ENCODE data around the gene RHPN2. TPM values are rescaled to one million over a fixed set of nuclear protein-coding genes. Genes with fewer than 3 reads are reported as not detected.
A peak's percentile ranks its signal among the peaks of the same experiment; 100 is the strongest.

Gene RHPN2
- total and polyA plus RNA-seq, 2 experiments from 2014 or later, result 15.7 to 29.6 TPM

DNA sequence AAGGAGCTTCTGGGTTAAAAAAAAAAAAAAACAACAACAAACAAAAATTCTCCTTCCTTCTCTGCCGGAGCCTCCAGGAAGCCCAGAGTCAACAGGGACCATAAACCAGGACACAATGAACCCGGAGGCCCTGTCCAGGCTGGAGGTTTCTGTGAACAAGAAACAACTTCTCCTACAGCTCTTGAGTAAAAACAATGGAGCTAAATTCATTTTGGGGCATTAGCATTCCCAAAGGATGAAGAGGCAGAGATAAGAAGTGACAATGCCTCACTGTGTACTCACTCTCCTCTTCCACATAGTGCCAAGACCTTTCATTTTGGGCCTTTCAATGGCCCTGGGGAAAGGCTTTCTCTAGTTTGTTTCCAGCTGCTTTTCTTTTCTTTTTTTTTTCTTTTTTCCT lies 9.0 kb downstream of the RHPN2 start:
- H3K36me3 Mint-ChIP-seq (ENCODE audit: low read depth), result peaks cover 16% of the 10 kb centered on the region
- H3K27ac ChIP-seq (ENCODE audit: low read depth), result peak overlapping the region; percentile 14; the same call in 1 of the 2 replicates

DNA sequence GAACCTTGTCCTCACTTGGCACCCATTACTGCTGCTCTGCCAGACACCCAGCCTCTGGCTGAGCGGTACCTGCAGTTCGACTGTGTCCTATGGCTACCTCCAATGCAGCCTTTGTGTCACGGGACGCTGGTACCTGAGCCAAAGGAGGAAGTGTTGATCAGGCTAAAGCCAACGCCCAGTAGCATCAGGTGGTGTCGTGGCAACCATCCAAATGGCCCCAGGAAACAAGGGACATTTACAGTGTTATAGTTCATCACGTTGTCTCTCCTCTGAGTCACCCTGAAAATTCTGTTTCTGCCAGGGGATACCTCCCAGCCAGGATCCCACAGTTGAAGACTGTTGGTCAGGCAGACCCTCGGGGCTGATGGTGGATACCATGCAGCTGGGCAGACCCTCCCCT lies 10.1 kb downstream of the RHPN2 start:
- Histone ChIP-seq H3K27me3 (ENCODE audit: insufficient read depth) (no peaks in the 10 kb centered on the region), H3K4me2 (no peak overlapping the region), H4K20me1 (replicated peaks; ENCODE audit: insufficient read depth) (peaks cover 15% of the 10 kb centered on the region), H2AFZ (no peak overlapping the region), H3F3A (replicated peaks; ENCODE audit: low read depth) (no peaks in the 10 kb centered on the region), H3K79me2 (replicated peaks; ENCODE audit: insufficient read depth) (peaks cover 57% of the 10 kb centered on the region), H3K4me3 (no peak overlapping the region), H3K27ac (ENCODE audit: low read depth) (no peak overlapping the region), H3K4me1 (ENCODE audit: insufficient read depth) (peaks cover 2% of the 10 kb centered on the region; the same call in 1 of the 2 replicates), H3K9me2 (ENCODE audit: insufficient read depth) (no peaks in the 10 kb centered on the region), H3K36me3 (ENCODE audit: insufficient read depth) (no peaks in the 10 kb centered on the region)
- ATAC-seq, result no peak
- Mint-ChIP-seq H3K4me1 (peaks cover 7% of the 10 kb centered on the region; the same call in 2 of the 3 replicates), H3K4me3 (no peak overlapping the region), H3K27ac (no peak overlapping the region), H3K36me3 (ENCODE audit: low read depth) (peaks cover 16% of the 10 kb centered on the region), H3K9me3 (no peaks in the 10 kb centered on the region), H3K27me3 (ENCODE audit: insufficient read depth, low read depth, poor library complexity) (peaks cover 4% of the 10 kb centered on the region)
- DNase-seq (ENCODE audit: low spot score), result no peak
- TF ChIP-seq ZNF331 (CRISPR knock-in tag; IDR thresholded peaks at IDR 0.05; ENCODE audit: low read depth), result no peak
- TF ChIP-seq, protein P1, sequence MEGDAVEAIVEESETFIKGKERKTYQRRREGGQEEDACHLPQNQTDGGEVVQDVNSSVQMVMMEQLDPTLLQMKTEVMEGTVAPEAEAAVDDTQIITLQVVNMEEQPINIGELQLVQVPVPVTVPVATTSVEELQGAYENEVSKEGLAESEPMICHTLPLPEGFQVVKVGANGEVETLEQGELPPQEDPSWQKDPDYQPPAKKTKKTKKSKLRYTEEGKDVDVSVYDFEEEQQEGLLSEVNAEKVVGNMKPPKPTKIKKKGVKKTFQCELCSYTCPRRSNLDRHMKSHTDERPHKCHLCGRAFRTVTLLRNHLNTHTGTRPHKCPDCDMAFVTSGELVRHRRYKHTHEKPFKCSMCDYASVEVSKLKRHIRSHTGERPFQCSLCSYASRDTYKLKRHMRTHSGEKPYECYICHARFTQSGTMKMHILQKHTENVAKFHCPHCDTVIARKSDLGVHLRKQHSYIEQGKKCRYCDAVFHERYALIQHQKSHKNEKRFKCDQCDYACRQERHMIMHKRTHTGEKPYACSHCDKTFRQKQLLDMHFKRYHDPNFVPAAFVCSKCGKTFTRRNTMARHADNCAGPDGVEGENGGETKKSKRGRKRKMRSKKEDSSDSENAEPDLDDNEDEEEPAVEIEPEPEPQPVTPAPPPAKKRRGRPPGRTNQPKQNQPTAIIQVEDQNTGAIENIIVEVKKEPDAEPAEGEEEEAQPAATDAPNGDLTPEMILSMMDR (conservative IDR thresholded peaks at IDR 0.05; ENCODE audit: low read depth in 2 of 2), result no peak
- no peak for TF ChIP-seq ZNF114 (CRISPR knock-in tag; IDR thresholded peaks at IDR 0.05)
- no peak for TF ChIP-seq EZH2phosphoT487 (IDR thresholded peaks at IDR 0.05; ENCODE audit: unreplicated experiment)
- TF ChIP-seq STAT1 (IDR thresholded peaks at IDR 0.05; ENCODE audit: unreplicated experiment), result no peak
- TF ChIP-seq, protein P2, sequence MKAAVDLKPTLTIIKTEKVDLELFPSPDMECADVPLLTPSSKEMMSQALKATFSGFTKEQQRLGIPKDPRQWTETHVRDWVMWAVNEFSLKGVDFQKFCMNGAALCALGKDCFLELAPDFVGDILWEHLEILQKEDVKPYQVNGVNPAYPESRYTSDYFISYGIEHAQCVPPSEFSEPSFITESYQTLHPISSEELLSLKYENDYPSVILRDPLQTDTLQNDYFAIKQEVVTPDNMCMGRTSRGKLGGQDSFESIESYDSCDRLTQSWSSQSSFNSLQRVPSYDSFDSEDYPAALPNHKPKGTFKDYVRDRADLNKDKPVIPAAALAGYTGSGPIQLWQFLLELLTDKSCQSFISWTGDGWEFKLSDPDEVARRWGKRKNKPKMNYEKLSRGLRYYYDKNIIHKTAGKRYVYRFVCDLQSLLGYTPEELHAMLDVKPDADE (IDR thresholded peaks at IDR 0.05), result no peak
- no peak for TF ChIP-seq NANOG (IDR thresholded peaks at IDR 0.05; ENCODE audit: borderline replicate concordance)

More for the DNA sequence above, 9.0 kb downstream of the RHPN2 start:
- H3K9me2 ChIP-seq (ENCODE audit: insufficient read depth), result no peaks in the 10 kb centered on the region
- no peak overlapping the region for H3K4me3 Mint-ChIP-seq
- no peaks in the 10 kb centered on the region for H3K36me3 ChIP-seq (ENCODE audit: insufficient read depth)
- peaks cover 2% of the 10 kb centered on the region; the same call in 1 of the 2 replicates for H3K4me1 ChIP-seq (ENCODE audit: insufficient read depth)
- peak overlapping the region; percentile 27; the same call in 1 of the 2 replicates for H3K27ac Mint-ChIP-seq
- H4K20me1 ChIP-seq (replicated peaks; ENCODE audit: insufficient read depth), result peaks cover 15% of the 10 kb centered on the region
- ATAC-seq (peak; percentile 42), DNase-seq (ENCODE audit: low spot score) (no peak)
- no peaks in the 10 kb centered on the region for H3K9me3 Mint-ChIP-seq
- H3K4me1 Mint-ChIP-seq, result peaks cover 6% of the 10 kb centered on the region; the same call in 2 of the 3 replicates
- no peak overlapping the region for H2AFZ ChIP-seq
- no peaks in the 10 kb centered on the region for H3K27me3 ChIP-seq (ENCODE audit: insufficient read depth)
- no peak overlapping the region for H3K4me3 ChIP-seq
- no peak overlapping the region for H3K4me2 ChIP-seq
- no peak for TF ChIP-seq CREB1 (CRISPR knock-in tag; IDR thresholded peaks at IDR 0.05; ENCODE audit: low read depth)
- TF ChIP-seq, protein P1 (conservative IDR thresholded peaks at IDR 0.05; ENCODE audit: low read depth in 2 of 2), result no peak
- no peak for TF ChIP-seq POLR2AphosphoS5 (IDR thresholded peaks at IDR 0.05; ENCODE audit: low read depth)
- no peak for TF ChIP-seq JUNB (IDR thresholded peaks at IDR 0.05; ENCODE audit: unreplicated experiment)
- TF ChIP-seq, protein P2 (IDR thresholded peaks at IDR 0.05), result no peak
- H3F3A ChIP-seq (replicated peaks; ENCODE audit: low read depth), result no peaks in the 10 kb centered on the region
- peaks cover 63% of the 10 kb centered on the region for H3K79me2 ChIP-seq (replicated peaks; ENCODE audit: insufficient read depth)
- H3K27me3 Mint-ChIP-seq (ENCODE audit: insufficient read depth, low read depth, poor library complexity), result peaks cover 4% of the 10 kb centered on the region
